SK-N-MC (cell line): ENCODE results near the gene PRKAR2A.

Experiments
- EZH2 ChIP-seq: fragments of 200-600 bp; sonication (generic); IDR thresholded peaks from one replicate; pipeline ENCODE4 v1.6.1; 2017; ENCODE audit warnings: antibody characterized with exemption
- FOXP2 ChIP-seq: optimal IDR thresholded peaks from 2 replicates; pipeline ENCODE3; 2011; ENCODE audit warnings: mild to moderate bottlenecking, moderate library complexity; ENCODE audit not compliant: insufficient read depth; ENCODE audit errors: extremely low read length, control extremely low read depth
- POLR2AphosphoS5 ChIP-seq: IDR thresholded peaks from 2 replicates; pipeline ENCODE4 v1.6.1; 2012; ENCODE audit warnings: mild to moderate bottlenecking, low read depth, low read length, borderline replicate concordance

DNA sequence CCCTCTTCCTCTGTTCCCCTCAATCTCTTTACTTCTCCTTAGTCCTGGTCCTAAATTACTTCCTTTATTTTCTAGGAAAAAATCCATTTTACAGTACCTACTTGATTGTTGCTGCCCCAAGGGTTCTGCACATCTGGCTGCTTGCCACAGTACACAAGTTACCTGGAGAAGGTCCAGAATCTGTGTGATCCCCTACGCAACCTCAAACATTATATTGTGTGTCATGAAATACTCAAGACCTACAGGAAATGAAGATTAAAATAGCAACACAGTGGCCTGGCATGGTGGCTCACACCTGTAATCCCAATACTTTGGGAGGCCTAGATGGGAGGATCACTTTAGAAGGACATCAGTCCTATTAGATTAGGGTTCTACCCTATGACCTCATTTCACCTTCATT, 48.7 kb downstream of the PRKAR2A start:
- TF ChIP-seq POLR2AphosphoS5 (no peak), EZH2 (no peak), FOXP2 (no peak)
